ENCODE measurements around the gene FOXN1. TPM values are rescaled to one million over a fixed set of nuclear protein-coding genes. Genes with fewer than 3 reads are reported as not detected.
"Not testable (repeated sequence)": the region's sequence is repeated elsewhere in the genome, so short reads cannot be mapped to it uniquely, and the experiment has no call there.

Gene FOXN1
- total RNA-seq, 1 donor from 2014 or later, result not detected

DNA sequence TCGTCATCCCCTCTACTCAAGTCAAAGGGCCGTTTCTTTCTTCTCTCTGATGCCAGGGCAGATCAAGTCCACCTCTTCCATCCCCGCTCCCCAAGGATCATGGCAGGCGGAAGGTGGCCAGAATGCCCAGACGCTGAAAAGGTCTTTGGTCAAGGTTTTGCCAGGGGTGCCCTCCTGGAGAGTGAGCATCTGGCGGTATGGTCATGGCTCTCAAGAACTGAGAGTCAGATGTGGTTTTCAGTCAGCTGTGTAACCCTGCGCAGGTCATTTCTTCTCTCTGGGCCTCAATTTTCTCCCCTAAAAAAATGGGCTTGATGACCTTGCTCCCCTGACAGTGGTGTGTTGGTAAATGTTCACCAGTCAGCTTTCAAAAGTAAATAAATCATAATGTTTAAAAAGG lies 12.4 kb downstream of the FOXN1 start:
- no peak overlapping the region for H3K4me3 Mint-ChIP-seq
- intact Hi-C loops (cut with micrococcal nuclease), result no loop called here
- no peaks in the 10 kb centered on the region for H3K36me3 Mint-ChIP-seq (ENCODE audit: low read depth)
- no peak overlapping the region for H3K27ac Mint-ChIP-seq
- H3K27me3 Mint-ChIP-seq, result peaks cover 7% of the 10 kb centered on the region
- H3K9me3 Mint-ChIP-seq, result peaks cover 3% of the 10 kb centered on the region
- no peak for DNase-seq
- no peaks in the 10 kb centered on the region for H3K4me1 Mint-ChIP-seq

GRCh38 chr17:28519236-28519635 lies 13.1 kb downstream of the FOXN1 start:
- Mint-ChIP-seq H3K36me3 (ENCODE audit: low read depth) (no peaks in the 10 kb centered on the region), H3K4me1 (no peaks in the 10 kb centered on the region), H3K4me3 (no peak overlapping the region), H3K9me3 (peaks cover 3% of the 10 kb centered on the region), H3K27ac (no peak overlapping the region), H3K27me3 (peaks cover 7% of the 10 kb centered on the region)
- no peak for DNase-seq
- intact Hi-C loops (cut with micrococcal nuclease), result no loop called here

DNA sequence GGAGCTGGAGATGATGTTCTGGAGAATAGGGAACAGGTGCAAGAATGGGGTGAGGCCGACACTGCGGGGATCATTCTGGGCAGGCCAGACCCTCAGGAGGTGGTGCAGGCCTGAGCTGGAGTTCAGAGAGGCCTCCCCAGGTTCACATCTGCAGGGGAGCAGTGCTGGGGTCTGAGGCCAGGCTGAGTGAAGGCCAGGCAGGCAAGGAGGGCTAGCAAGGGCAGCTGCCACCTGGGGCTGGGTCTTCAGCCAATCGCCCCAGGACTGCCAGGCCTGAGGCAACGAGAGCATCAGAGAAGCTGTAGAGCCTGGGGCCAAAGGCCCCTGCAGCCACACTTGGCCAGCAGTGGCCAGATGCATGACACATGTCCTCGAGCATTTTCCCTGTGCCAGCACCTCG lies 14.5 kb downstream of the FOXN1 start:
- Mint-ChIP-seq H3K4me3 (no peak overlapping the region), H3K27me3 (peaks cover 7% of the 10 kb centered on the region), H3K27ac (no peak overlapping the region), H3K36me3 (ENCODE audit: low read depth) (no peaks in the 10 kb centered on the region), H3K9me3 (peaks cover 3% of the 10 kb centered on the region), H3K4me1 (no peaks in the 10 kb centered on the region)
- intact Hi-C loops (cut with micrococcal nuclease), result no loop called here
- DNase-seq, result no peak

- Mint-ChIP-seq H3K4me1 (no peaks in the 10 kb centered on the region), H3K27ac (no peak overlapping the region), H3K27me3 (peaks cover 7% of the 10 kb centered on the region), H3K9me3 (no peaks in the 10 kb centered on the region), H3K4me3 (no peak overlapping the region), H3K36me3 (ENCODE audit: low read depth) (no peaks in the 10 kb centered on the region)
- intact Hi-C loops (cut with micrococcal nuclease), result no loop called here
- no peak for DNase-seq
Measured at GRCh38 chr17:28521311-28522085, 15.3 kb downstream of the FOXN1 start.

DNA sequence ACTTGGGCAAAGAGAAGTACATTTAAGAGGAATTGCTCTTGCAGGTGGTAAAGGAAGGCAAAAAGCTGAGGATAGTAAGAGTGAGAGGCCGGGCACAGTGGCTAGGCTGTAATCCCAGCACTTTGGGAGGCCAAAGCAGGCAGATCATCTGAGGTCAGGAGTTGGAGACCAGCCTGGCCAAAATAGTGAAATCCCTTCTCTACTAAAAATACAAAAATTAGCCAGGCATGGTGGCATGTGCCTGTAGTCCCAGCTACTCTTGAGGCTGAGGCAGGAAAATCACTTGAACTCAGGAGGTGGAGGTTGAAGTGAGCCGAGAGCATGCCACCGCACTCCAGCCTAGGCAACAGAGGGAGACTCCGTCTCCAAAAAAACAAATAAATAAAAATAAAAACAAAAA lies 16.1 kb downstream of the FOXN1 start:
- H3K9me3 Mint-ChIP-seq; H3K27ac Mint-ChIP-seq; DNase-seq; H3K36me3 Mint-ChIP-seq (ENCODE audit: low read depth); H3K27me3 Mint-ChIP-seq; H3K4me3 Mint-ChIP-seq; H3K4me1 Mint-ChIP-seq; intact Hi-C loops (cut with micrococcal nuclease): not testable (repeated sequence)

DNA sequence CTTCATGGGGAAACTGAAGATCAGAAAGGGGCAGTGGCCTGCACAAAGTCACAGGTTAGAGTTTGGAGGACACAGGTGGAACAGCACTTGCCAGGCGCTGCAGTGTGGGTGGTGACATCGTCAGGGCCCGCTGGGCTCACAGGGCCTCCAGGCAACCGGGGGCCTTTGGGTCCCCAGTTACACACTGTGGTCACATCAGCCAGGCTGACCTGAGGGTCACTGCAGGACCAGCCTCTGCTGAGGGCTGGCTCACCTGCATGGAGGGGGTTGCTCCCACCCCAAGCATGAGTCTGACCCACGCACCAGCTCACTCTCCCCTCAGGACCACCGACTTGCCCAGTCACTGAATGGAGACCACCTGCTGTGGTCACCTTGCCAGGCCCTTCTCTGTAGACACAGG lies 17.0 kb downstream of the FOXN1 start:
- no peaks in the 10 kb centered on the region for H3K36me3 Mint-ChIP-seq (ENCODE audit: low read depth)

GRCh38 chr17:28523876-28524275 lies 17.7 kb downstream of the FOXN1 start:
- intact Hi-C loops (cut with micrococcal nuclease), result no loop called here
- H3K27ac Mint-ChIP-seq, result no peak overlapping the region
- H3K4me1 Mint-ChIP-seq, result no peaks in the 10 kb centered on the region
- H3K36me3 Mint-ChIP-seq (ENCODE audit: low read depth), result no peaks in the 10 kb centered on the region
- no peak overlapping the region for H3K4me3 Mint-ChIP-seq
- DNase-seq, result no peak
- peaks cover 4% of the 10 kb centered on the region for H3K27me3 Mint-ChIP-seq
- H3K9me3 Mint-ChIP-seq, result no peaks in the 10 kb centered on the region

More for the DNA sequence above, 17.0 kb downstream of the FOXN1 start:
- H3K4me3 Mint-ChIP-seq, result no peak overlapping the region
- no peaks in the 10 kb centered on the region for H3K9me3 Mint-ChIP-seq
- intact Hi-C loops (cut with micrococcal nuclease), result no loop called here
- no peak overlapping the region for H3K27ac Mint-ChIP-seq
- H3K27me3 Mint-ChIP-seq, result peaks cover 5% of the 10 kb centered on the region
- H3K4me1 Mint-ChIP-seq, result no peaks in the 10 kb centered on the region
- no peak for DNase-seq

DNA sequence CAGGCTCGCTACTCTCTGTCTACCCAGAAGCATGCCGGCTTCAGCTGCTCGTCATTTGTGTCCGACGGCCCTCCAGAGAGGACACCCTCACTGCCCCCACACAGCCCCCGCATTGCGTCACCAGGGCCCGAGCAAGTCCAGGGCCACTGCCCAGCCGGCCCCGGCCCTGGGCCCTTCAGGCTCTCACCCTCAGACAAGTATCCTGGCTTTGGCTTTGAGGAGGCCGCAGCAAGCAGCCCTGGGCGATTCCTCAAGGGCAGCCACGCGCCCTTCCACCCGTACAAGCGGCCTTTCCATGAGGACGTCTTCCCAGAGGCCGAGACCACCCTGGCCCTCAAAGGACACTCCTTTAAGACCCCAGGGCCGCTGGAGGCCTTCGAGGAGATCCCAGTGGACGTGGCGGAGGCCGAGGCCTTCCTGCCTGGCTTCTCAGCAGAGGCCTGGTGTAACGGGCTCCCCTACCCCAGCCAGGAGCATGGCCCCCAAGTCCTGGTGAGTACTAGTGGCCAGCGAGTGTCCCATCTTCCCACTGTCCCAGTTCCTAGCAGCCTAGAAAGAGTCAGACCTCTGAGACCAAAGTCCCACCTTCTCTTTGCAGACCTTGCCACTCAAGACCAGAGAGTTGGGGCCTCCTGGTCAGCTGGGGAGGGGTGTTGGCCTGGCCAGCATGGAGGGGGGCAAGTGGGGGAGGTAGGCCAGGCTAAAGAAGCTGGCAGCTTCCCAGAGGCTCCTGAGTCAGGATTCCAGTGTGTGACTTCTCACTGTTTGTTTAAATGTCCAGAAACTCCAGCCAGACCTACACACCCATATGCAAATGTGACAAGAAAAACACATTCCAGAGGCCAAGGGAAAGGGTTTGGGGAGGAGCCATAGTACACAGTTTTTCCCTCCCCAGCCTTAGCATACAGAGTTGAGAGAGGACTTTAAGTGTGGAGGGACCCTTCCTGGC lies 18.6 kb downstream of the FOXN1 start:
- H3K4me3 Mint-ChIP-seq, result no peak overlapping the region
- no peaks in the 10 kb centered on the region for H3K36me3 Mint-ChIP-seq (ENCODE audit: low read depth)
- no peaks in the 10 kb centered on the region for H3K4me1 Mint-ChIP-seq
- intact Hi-C loops (cut with micrococcal nuclease), result no loop called here
- H3K27me3 Mint-ChIP-seq, result peaks cover 2% of the 10 kb centered on the region
- no peak overlapping the region for H3K27ac Mint-ChIP-seq
- no peaks in the 10 kb centered on the region for H3K9me3 Mint-ChIP-seq
- no peak for DNase-seq

DNA sequence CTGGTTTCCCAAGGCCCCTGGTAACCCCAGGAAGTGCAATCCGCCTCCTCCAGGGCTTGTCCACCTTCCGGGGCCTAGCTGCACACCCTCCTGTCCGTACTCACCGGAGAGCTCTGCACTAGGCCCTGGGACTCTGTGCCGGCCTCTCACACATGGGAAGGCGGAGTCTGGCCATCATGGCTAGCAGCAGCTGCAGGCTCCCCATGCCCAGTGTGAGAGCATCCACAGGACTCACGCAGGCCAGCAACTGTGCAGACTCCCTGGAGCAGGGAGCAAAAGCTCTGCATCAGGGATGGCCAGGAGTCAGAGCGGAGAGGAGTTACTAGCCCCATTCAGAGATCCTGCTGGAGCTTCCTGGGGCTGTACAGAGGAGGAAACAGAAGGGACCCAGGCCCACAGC lies 20.2 kb downstream of the FOXN1 start:
- no peak overlapping the region for H3K4me3 Mint-ChIP-seq
- H3K36me3 Mint-ChIP-seq (ENCODE audit: low read depth), result no peaks in the 10 kb centered on the region
- H3K4me1 Mint-ChIP-seq, result no peaks in the 10 kb centered on the region
- no peaks in the 10 kb centered on the region for H3K27me3 Mint-ChIP-seq
- intact Hi-C loops (cut with micrococcal nuclease), result no loop called here
- no peak for DNase-seq
- no peaks in the 10 kb centered on the region for H3K9me3 Mint-ChIP-seq
- H3K27ac Mint-ChIP-seq, result no peak overlapping the region

DNA sequence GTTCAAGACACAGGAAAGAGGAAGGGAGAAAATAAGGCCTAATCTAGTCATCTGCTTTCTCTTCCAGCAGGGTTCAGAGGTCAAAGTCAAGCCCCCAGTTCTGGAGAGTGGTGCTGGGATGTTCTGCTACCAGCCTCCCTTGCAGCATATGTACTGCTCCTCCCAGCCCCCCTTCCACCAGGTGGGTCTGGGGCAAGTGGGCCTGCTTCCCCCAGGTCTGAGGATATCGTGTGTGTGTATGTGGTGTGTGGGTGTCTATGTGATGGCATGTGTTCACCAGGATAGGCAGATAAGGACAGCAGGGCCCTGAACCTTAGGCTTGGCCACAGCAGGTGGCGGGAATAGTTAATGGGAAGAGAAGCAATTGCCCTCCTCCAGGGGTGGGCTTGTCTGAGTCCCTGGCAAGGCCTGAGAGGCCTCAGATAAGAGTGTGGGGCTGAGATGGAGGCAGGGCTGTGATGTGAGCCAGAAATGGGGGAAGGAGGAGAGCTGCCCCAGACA lies 21.1 kb downstream of the FOXN1 start:
- Mint-ChIP-seq H3K4me3 (no peak overlapping the region), H3K9me3 (no peaks in the 10 kb centered on the region), H3K4me1 (no peaks in the 10 kb centered on the region), H3K36me3 (ENCODE audit: low read depth) (no peaks in the 10 kb centered on the region), H3K27me3 (peaks cover 3% of the 10 kb centered on the region), H3K27ac (no peak overlapping the region)
- DNase-seq, result no peak
- intact Hi-C loops (cut with micrococcal nuclease), result no loop called here

- no peaks in the 10 kb centered on the region for H3K9me3 Mint-ChIP-seq
- H3K4me1 Mint-ChIP-seq, result no peaks in the 10 kb centered on the region
- H3K27ac Mint-ChIP-seq, result no peak overlapping the region
- intact Hi-C loops (cut with micrococcal nuclease), result no loop called here
- no peaks in the 10 kb centered on the region for H3K36me3 Mint-ChIP-seq (ENCODE audit: low read depth)
- no peak for DNase-seq
- H3K27me3 Mint-ChIP-seq, result peaks cover 3% of the 10 kb centered on the region
- no peak overlapping the region for H3K4me3 Mint-ChIP-seq
Measured at GRCh38 chr17:28527859-28528258, 21.7 kb downstream of the FOXN1 start.

- no peaks in the 10 kb centered on the region for H3K36me3 Mint-ChIP-seq (ENCODE audit: low read depth)
- H3K9me3 Mint-ChIP-seq, result no peaks in the 10 kb centered on the region
- no peak overlapping the region for H3K27ac Mint-ChIP-seq
- no peak overlapping the region for H3K4me3 Mint-ChIP-seq
- no peaks in the 10 kb centered on the region for H3K4me1 Mint-ChIP-seq
- H3K27me3 Mint-ChIP-seq, result peaks cover 3% of the 10 kb centered on the region
- intact Hi-C loops (cut with micrococcal nuclease), result no loop called here
- no peak for DNase-seq
Measured at GRCh38 chr17:28528327-28529012, 22.3 kb downstream of the FOXN1 start.

- Mint-ChIP-seq H3K9me3 (no peaks in the 10 kb centered on the region), H3K36me3 (ENCODE audit: low read depth) (no peaks in the 10 kb centered on the region), H3K27me3 (peaks cover 3% of the 10 kb centered on the region), H3K27ac (no peak overlapping the region), H3K4me3 (no peak overlapping the region), H3K4me1 (no peaks in the 10 kb centered on the region)
- no peak for DNase-seq
- intact Hi-C loops (cut with micrococcal nuclease), result no loop called here
Measured at GRCh38 chr17:28529013-28529400, 22.9 kb downstream of the FOXN1 start.

DNA sequence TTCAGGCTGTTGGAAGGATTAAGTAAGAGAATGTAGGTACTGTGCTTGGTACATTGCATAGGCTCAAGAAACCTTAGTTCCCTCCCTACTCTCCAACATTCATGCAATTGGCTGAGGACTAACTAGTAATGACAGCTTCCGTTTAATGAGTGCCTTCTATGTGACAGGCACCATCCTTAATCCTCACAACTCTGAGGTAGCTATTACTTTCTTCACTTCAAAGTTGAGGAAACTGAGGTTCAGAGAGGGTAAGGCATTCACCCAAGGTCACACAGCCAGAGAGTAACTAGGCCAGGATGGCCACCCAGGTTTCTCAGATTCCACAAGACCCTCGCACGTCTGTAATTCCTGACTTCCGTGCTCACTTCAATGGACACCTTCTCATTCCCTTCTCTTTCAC lies 24.1 kb downstream of the FOXN1 start:
- Mint-ChIP-seq H3K9me3 (no peaks in the 10 kb centered on the region), H3K4me1 (no peaks in the 10 kb centered on the region), H3K27ac (no peak overlapping the region), H3K27me3 (peaks cover 3% of the 10 kb centered on the region), H3K4me3 (no peak overlapping the region), H3K36me3 (ENCODE audit: low read depth) (no peaks in the 10 kb centered on the region)
- DNase-seq, result no peak
- intact Hi-C loops (cut with micrococcal nuclease), result no loop called here

All from activated CD4-positive, alpha-beta T cell treated with anti-CD3 and anti-CD28 coated beads, Interleukin-2, amount 10 ng/mL, durations not matched to agents 24 days and 14 days (primary cell).